ENCODE data around the gene MTRF1.

GRCh38 chr13:41289463-41289881 lies 26.1 kb upstream of the MTRF1 start:
- no peak for TF ChIP-seq GATA2 (IDR thresholded peaks at IDR 0.05; ENCODE audit: low read depth, low read length)
- no peak for TF ChIP-seq GATA3 (IDR thresholded peaks at IDR 0.05; ENCODE audit: low read depth, low read length)
